Stomach (tissue), 4 donors: Measurements from ENCODE around the gene TMCO4.

Source experiments
- CTCF ChIP-seq, 7 experiments: fragments of 450-650 bp in 4 of 7; fragments of 200-600 bp in 3 of 7; sonication (generic) in 3 of 7; IDR thresholded peaks; one replicate each; pipeline ENCODE4 v1.5.1; 2016 to 2019; ENCODE audit warnings: antibody characterized with exemption in 7 of 7, control low read depth in 2 of 7, mild to moderate bottlenecking in 1 of 7
- POLR2A ChIP-seq, 4 donors: fragments of 450-650 bp; IDR thresholded peaks; one replicate each; pipeline ENCODE4 v1.6.1; 2016; ENCODE audit warnings: antibody characterized with exemption in 4 of 4, control low read depth in 2 of 4, mild to moderate bottlenecking in 1 of 4, moderate library complexity in 1 of 4

- no peak for TF ChIP-seq CTCF (IDR thresholded peaks at IDR 0.05)
- no peak for TF ChIP-seq POLR2A (IDR thresholded peaks at IDR 0.05)
These were observed 14.1 kb downstream of the TMCO4 start for GRCh38 chr1:19785660-19786059.
